ENCODE data around the gene SETBP1.
A peak's percentile ranks its signal among the peaks of the same experiment; 100 is the strongest.
"Not testable (repeated sequence)": the region's sequence is repeated elsewhere in the genome, so short reads cannot be mapped to it uniquely, and the experiment has no call there.

SETBP1 gene

GRCh38 chr18:44786688-44787087, 106.0 kb downstream of the SETBP1 start:
- DNase-seq (ENCODE audit: insufficient read length, low spot score) (peak; percentile 37), FAIRE-seq (peak; percentile 91)

- DNase-seq (ENCODE audit: insufficient read length, low spot score), result no peak
- FAIRE-seq, result no peak
Measured at GRCh38 chr18:44788334-44788733, 107.6 kb downstream of the SETBP1 start.

- DNase-seq (ENCODE audit: insufficient read length, low spot score) (no peak), FAIRE-seq (no peak)
Measured at GRCh38 chr18:44789710-44790109, 109.0 kb downstream of the SETBP1 start.

GRCh38 chr18:44790860-44791259, 110.2 kb downstream of the SETBP1 start:
- DNase-seq (ENCODE audit: insufficient read length, low spot score) (no peak), FAIRE-seq (no peak)

- DNase-seq (ENCODE audit: insufficient read length, low spot score) (no peak), FAIRE-seq (no peak)
Measured at GRCh38 chr18:44791520-44791919, 110.8 kb downstream of the SETBP1 start.

GRCh38 chr18:44792456-44793061, 111.9 kb downstream of the SETBP1 start:
- FAIRE-seq (no peak), DNase-seq (ENCODE audit: insufficient read length, low spot score) (no peak)

GRCh38 chr18:44793194-44793593, 112.5 kb downstream of the SETBP1 start:
- FAIRE-seq, result no peak
- no peak for DNase-seq (ENCODE audit: insufficient read length, low spot score)

- FAIRE-seq (no peak), DNase-seq (ENCODE audit: insufficient read length, low spot score) (no peak)
Measured at GRCh38 chr18:44793685-44794084, 113.0 kb downstream of the SETBP1 start.

GRCh38 chr18:44795241-44795640, 114.6 kb downstream of the SETBP1 start:
- DNase-seq (ENCODE audit: insufficient read length, low spot score), result no peak
- FAIRE-seq, result no peak

- DNase-seq (ENCODE audit: insufficient read length, low spot score), result no peak
- peak; percentile 81 for FAIRE-seq
Measured at GRCh38 chr18:44796429-44797428, 116.0 kb downstream of the SETBP1 start.

GRCh38 chr18:44798433-44799048, 117.9 kb downstream of the SETBP1 start:
- FAIRE-seq, result peak; percentile 90
- DNase-seq (ENCODE audit: insufficient read length, low spot score), result no peak

- FAIRE-seq, result no peak
Measured at GRCh38 chr18:44799382-44799906, 118.8 kb downstream of the SETBP1 start.

GRCh38 chr18:44799907-44800421, 119.3 kb downstream of the SETBP1 start:
- DNase-seq (ENCODE audit: insufficient read length, low spot score) (no peak), FAIRE-seq (peak; percentile 95)

More at GRCh38 chr18:44799382-44799906, 118.8 kb downstream of the SETBP1 start:
- DNase-seq (ENCODE audit: insufficient read length, low spot score), result no peak

- FAIRE-seq; DNase-seq (ENCODE audit: insufficient read length, low spot score): not testable (repeated sequence)
Measured at GRCh38 chr18:44800766-44801165, 120.1 kb downstream of the SETBP1 start.

- no peak for FAIRE-seq
- no peak for DNase-seq (ENCODE audit: insufficient read length, low spot score)
Measured at GRCh38 chr18:44801781-44802180, 121.1 kb downstream of the SETBP1 start.

- FAIRE-seq (peak; percentile 58), DNase-seq (ENCODE audit: insufficient read length, low spot score) (no peak)
Measured at GRCh38 chr18:44802508-44802907, 121.8 kb downstream of the SETBP1 start.

GRCh38 chr18:44803019-44803650, 122.4 kb downstream of the SETBP1 start:
- FAIRE-seq (peak; percentile 73), DNase-seq (ENCODE audit: insufficient read length, low spot score) (no peak)

- FAIRE-seq (no peak), DNase-seq (ENCODE audit: insufficient read length, low spot score) (no peak)
Measured at GRCh38 chr18:44804033-44804432, 123.3 kb downstream of the SETBP1 start.

- FAIRE-seq (no peak), DNase-seq (ENCODE audit: insufficient read length, low spot score) (no peak)
Measured at GRCh38 chr18:44805176-44805575, 124.5 kb downstream of the SETBP1 start.

GRCh38 chr18:44805643-44806042, 125.0 kb downstream of the SETBP1 start:
- no peak for DNase-seq (ENCODE audit: insufficient read length, low spot score)
- FAIRE-seq, result peak; percentile 44

Measured in GM19239 (cell line).